T-helper 2 cell treated with Interferon-gamma antibody and Interleukin-4, amounts not matched to agents 5 μg/mL and 100 μg/mL, for 36 hours (primary cell): ENCODE data around the gene SYK.
"Not testable (repeated sequence)": the region's sequence is repeated elsewhere in the genome, so short reads cannot be mapped to it uniquely, and the experiment has no call there.

Experiments used
- DNase-seq: peaks from one replicate; pipeline ENCODE4 v3.0.0; 2021; ENCODE audit warnings: low spot score
- H3K27ac Mint-ChIP-seq: one replicate; pipeline ENCODE4 v1.8.0; 2021; ENCODE audit warnings: mild to moderate bottlenecking, mixed read lengths
- H3K27me3 Mint-ChIP-seq: one replicate; pipeline ENCODE4 v1.8.0; 2021; ENCODE audit warnings: low read depth, mixed read lengths
- H3K36me3 Mint-ChIP-seq: one replicate; pipeline ENCODE4 v1.8.0; 2021; ENCODE audit warnings: low read depth, mixed read lengths
- H3K4me1 Mint-ChIP-seq: one replicate; pipeline ENCODE4 v1.8.0; 2021; ENCODE audit warnings: low read depth, mixed read lengths
- H3K4me3 Mint-ChIP-seq: one replicate; pipeline ENCODE4 v1.8.0; 2022; ENCODE audit warnings: mild to moderate bottlenecking, moderate library complexity, mixed read lengths
- H3K9me3 Mint-ChIP-seq: one replicate; pipeline ENCODE4 v1.8.0; 2021; ENCODE audit warnings: mixed read lengths

Gene SYK

DNA sequence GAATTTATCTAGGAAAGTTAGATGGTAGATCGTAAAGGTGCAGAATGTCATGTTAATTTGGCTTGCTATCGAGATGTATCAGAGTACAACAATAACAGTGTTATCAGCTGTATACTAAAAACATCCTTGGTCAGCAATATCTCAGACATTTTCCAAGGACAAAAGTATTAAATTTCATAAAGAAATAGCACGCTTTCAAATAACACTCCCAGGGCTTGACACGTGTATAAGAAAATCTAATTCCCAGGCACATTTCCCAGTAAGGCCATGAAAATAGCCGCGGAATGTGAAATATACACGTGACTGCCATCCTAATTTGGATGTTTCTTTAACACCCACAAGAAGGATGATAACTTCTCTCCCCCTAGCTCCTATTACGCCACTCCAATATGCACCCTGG, 17.7 kb upstream of the SYK start:
- Mint-ChIP-seq H3K4me1 (no peaks in the 10 kb centered on the region), H3K36me3 (no peaks in the 10 kb centered on the region), H3K9me3 (no peaks in the 10 kb centered on the region), H3K27ac (no peak overlapping the region), H3K27me3 (peaks cover 14% of the 10 kb centered on the region), H3K4me3 (no peak overlapping the region)
- no peak for DNase-seq

GRCh38 chr9:90787771-90788460, 13.7 kb upstream of the SYK start:
- Mint-ChIP-seq H3K4me3 (no peak overlapping the region), H3K4me1 (no peaks in the 10 kb centered on the region), H3K27me3 (peaks cover 19% of the 10 kb centered on the region), H3K27ac (no peak overlapping the region), H3K36me3 (no peaks in the 10 kb centered on the region), H3K9me3 (no peaks in the 10 kb centered on the region)
- no peak for DNase-seq

DNA sequence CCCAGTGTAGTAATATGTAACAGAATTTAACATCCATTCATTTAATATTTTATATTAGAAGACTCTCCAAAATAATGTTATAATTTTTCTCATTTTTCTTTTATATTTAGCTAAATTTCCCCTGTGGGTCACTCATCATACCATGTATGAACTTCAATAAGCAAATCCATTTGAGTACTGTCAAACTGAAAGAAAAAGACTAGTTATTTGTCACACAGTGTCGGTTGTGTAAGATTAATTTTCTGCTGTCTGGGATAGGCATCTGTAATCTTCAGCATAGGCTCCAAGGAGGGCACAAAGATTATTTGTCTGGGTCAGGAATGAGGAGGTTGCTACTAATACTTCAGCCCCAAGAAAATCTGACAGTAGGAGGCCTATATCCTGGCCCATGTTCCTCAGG, 13.1 kb upstream of the SYK start:
- not testable (repeated sequence) for H3K9me3 Mint-ChIP-seq, H3K4me1 Mint-ChIP-seq
- H3K27me3 Mint-ChIP-seq: peaks cover 17% of the 10 kb centered on the region

DNA sequence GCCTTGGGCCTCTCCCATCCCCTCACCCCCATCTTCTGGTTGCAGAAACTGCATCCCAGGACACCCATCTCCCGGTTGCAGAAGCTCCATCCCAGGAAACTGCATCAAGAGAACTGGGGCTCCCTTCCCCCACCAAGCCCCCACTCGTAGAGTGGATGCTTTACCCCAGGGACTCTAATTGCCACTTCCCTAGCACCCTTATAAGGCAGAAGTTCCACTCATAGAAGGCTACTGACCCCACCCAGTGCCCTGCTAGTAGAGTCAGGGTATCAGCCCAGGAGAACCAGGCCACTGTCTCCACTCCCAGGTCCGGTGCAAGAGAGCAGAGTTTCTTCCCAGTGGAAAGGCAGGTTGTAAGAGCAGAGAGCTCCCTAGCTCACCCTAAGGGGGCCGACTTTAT, 12.2 kb upstream of the SYK start:
- no peak for DNase-seq
- Mint-ChIP-seq H3K4me3 (no peak overlapping the region), H3K36me3 (no peaks in the 10 kb centered on the region), H3K4me1 (no peaks in the 10 kb centered on the region), H3K27ac (no peak overlapping the region), H3K27me3 (peaks cover 23% of the 10 kb centered on the region), H3K9me3 (no peaks in the 10 kb centered on the region)

More for the DNA sequence above, 13.1 kb upstream of the SYK start:
- not testable (repeated sequence) for H3K27ac Mint-ChIP-seq, H3K36me3 Mint-ChIP-seq, DNase-seq, H3K4me3 Mint-ChIP-seq

GRCh38 chr9:90789862-90790261, 11.8 kb upstream of the SYK start:
- H3K27ac Mint-ChIP-seq: no peak overlapping the region
- no peaks in the 10 kb centered on the region for H3K36me3 Mint-ChIP-seq
- H3K4me3 Mint-ChIP-seq: no peak overlapping the region
- H3K4me1 Mint-ChIP-seq: no peaks in the 10 kb centered on the region
- peaks cover 23% of the 10 kb centered on the region for H3K27me3 Mint-ChIP-seq
- no peak for DNase-seq
- H3K9me3 Mint-ChIP-seq: no peaks in the 10 kb centered on the region

DNA sequence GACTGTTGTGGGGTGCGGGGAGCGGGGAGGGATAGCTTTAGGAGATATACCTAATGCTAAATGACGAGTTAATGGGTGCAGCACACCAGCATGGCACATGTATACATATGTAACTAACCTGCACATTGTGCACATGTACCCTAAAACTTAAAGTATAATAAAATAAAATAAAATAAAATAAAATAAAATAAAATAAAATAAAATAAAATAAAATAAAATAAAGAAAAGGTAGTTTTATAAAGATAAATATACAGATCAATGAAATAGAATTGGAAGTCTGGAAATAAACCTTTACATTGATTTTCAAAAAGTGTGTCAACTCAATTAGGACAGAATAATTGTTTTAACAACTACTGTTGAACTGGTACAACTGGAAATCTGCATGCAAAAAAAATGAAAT, 8.6 kb upstream of the SYK start:
- not testable (repeated sequence) for H3K27ac Mint-ChIP-seq, H3K36me3 Mint-ChIP-seq, H3K4me3 Mint-ChIP-seq, DNase-seq, H3K9me3 Mint-ChIP-seq, H3K4me1 Mint-ChIP-seq
- peaks cover 24% of the 10 kb centered on the region for H3K27me3 Mint-ChIP-seq

- Mint-ChIP-seq H3K9me3 (no peaks in the 10 kb centered on the region), H3K36me3 (no peaks in the 10 kb centered on the region), H3K4me3 (no peak overlapping the region), H3K4me1 (no peaks in the 10 kb centered on the region), H3K27ac (no peak overlapping the region), H3K27me3 (peaks cover 27% of the 10 kb centered on the region)
- DNase-seq: no peak
These were observed 7.9 kb upstream of the SYK start for GRCh38 chr9:90793729-90794128.

GRCh38 chr9:90795084-90795483, 6.5 kb upstream of the SYK start:
- no peak overlapping the region for H3K4me3 Mint-ChIP-seq
- H3K27ac Mint-ChIP-seq: no peak overlapping the region
- peaks cover 34% of the 10 kb centered on the region for H3K27me3 Mint-ChIP-seq
- H3K9me3 Mint-ChIP-seq: no peaks in the 10 kb centered on the region
- no peaks in the 10 kb centered on the region for H3K36me3 Mint-ChIP-seq
- H3K4me1 Mint-ChIP-seq: no peaks in the 10 kb centered on the region
- DNase-seq: no peak

DNA sequence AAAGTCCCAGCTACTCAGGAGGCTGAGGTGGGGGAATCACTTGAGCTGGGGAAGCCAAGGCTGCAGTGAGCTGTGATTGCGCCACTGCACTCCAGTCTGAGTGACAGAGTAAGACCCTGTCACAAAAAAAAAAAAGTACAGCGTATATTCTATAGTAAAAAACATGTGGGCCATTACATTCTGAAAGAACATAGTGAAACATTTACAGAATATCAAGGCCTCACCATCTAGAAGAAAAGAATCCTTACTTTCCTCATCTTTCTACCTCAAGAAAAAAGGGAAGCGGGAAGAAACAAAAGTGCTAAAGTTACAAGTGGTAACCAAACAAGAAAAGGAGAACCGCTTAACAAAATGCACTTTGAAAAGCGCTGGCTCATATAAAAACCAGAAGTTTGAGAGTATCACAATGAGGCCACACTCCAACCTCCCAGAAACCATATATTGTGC, 5.7 kb upstream of the SYK start:
- H3K27ac Mint-ChIP-seq: no peak overlapping the region
- H3K27me3 Mint-ChIP-seq: peaks cover 41% of the 10 kb centered on the region
- no peaks in the 10 kb centered on the region for H3K4me1 Mint-ChIP-seq
- no peaks in the 10 kb centered on the region for H3K36me3 Mint-ChIP-seq
- H3K4me3 Mint-ChIP-seq: no peak overlapping the region
- no peak for DNase-seq
- no peaks in the 10 kb centered on the region for H3K9me3 Mint-ChIP-seq

DNA sequence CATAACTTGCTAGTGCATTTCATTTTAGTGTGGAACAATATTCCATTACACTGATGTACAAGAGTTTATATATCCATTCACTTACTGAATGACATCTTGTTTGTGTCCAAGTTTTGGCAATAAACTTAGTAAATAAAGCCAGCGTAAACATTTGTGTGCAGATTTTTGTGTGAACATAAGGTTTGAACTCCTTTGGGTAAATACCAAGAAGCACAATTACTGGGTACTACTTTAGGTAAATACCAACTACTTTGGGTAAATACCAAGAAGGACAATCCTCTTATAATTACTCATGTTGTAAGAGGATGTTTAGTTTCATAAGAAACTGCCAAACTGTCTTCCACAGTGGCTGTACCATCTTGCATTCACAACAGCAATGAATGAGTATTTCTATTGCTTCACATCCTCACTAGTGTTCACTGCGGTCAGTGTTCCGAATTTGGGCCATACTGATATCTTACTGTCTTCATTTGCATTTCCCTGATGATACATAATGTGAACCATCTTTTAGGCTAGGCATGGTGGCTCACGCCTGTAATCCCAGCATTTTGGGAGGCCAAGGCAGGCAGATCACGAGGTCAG, 2.3 kb upstream of the SYK start:
- H3K27me3 Mint-ChIP-seq: peaks cover 64% of the 10 kb centered on the region
- H3K4me3 Mint-ChIP-seq: no peak overlapping the region
- DNase-seq: no peak
- peaks cover 2% of the 10 kb centered on the region for H3K4me1 Mint-ChIP-seq
- H3K9me3 Mint-ChIP-seq: no peaks in the 10 kb centered on the region
- no peak overlapping the region for H3K27ac Mint-ChIP-seq
- H3K36me3 Mint-ChIP-seq: no peaks in the 10 kb centered on the region

GRCh38 chr9:90801973-90802322, 329 bp downstream of the SYK start:
- no peak for DNase-seq
- peaks cover 3% of the 10 kb centered on the region for H3K4me1 Mint-ChIP-seq
- no peak overlapping the region for H3K27ac Mint-ChIP-seq

DNA sequence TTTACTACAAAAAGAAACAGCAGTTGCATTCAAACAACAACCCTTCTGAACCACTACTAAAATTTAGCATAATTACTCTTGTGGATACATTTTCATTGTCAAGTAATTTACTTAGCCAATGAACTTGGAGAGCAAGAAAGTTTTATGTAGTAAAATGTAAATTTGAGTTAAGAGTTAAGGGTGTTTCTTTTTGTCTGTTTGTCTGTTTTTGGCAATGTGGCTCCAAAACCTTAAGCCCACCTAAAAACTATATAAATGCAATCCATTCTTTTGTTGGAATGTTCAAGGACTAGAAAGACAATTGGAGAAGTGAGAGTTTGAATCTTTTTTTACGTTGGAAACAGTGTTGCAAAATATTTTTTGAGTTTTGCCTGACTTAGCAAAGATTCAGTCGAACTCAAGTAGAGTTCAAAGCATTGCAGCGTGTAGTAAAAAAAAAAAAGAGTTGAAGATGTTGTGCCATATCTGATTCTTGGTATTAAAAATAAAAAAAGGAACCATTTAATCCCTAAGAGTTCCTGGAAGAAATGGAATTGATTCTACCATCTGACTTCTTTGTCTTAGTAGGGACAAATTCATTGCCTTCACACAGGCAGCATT, 867 bp downstream of the SYK start:
- Mint-ChIP-seq H3K27me3 (peaks cover 86% of the 10 kb centered on the region), H3K4me1 (peaks cover 3% of the 10 kb centered on the region), H3K4me3 (peak overlapping the region; percentile 65), H3K9me3 (no peaks in the 10 kb centered on the region), H3K27ac (no peak overlapping the region), H3K36me3 (no peaks in the 10 kb centered on the region)
- no peak for DNase-seq

More at GRCh38 chr9:90801973-90802322, 329 bp downstream of the SYK start:
- Mint-ChIP-seq H3K9me3 (no peaks in the 10 kb centered on the region), H3K4me3 (peak overlapping the region; percentile 65), H3K36me3 (no peaks in the 10 kb centered on the region), H3K27me3 (peaks cover 82% of the 10 kb centered on the region)

DNA sequence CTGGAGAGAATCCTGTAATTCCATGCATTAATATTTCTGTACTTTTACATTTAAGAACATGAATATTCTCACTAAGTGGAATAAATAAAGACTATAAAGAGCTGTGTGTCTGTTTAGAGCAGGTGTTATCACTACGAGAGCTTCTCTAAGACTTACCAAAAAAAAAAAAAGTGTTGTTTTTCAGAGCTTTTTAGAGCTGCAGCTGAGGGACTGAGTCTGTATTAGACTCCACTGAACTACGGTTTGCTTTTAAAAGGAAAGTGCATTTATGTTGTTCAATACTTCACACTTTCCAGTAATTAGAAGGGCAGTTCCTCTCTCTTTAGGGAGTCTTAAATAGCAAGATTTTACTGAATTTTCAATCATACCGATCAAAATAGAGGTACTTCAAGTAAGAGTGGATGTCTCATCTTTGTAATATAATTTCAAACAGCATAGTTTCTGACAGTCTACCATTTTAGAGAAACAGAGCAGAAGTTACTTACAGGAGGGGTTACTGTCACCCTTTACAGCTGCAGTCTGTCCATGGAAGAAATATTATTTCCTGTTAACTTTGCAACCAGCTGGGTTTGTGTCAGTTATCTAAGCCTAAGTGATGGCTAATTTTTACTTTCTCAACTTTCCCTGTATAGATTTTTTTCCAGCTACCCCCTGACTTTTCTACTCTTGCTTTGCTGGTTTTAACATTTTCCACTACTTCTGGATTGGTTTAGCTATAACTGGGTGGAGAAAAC, 2.4 kb downstream of the SYK start:
- Mint-ChIP-seq H3K36me3 (no peaks in the 10 kb centered on the region), H3K4me1 (peaks cover 3% of the 10 kb centered on the region), H3K27ac (no peak overlapping the region), H3K4me3 (no peak overlapping the region), H3K9me3 (no peaks in the 10 kb centered on the region), H3K27me3 (peaks cover 91% of the 10 kb centered on the region)
- no peak for DNase-seq
